ENCODE results near the gene MRPL24.

DNA sequence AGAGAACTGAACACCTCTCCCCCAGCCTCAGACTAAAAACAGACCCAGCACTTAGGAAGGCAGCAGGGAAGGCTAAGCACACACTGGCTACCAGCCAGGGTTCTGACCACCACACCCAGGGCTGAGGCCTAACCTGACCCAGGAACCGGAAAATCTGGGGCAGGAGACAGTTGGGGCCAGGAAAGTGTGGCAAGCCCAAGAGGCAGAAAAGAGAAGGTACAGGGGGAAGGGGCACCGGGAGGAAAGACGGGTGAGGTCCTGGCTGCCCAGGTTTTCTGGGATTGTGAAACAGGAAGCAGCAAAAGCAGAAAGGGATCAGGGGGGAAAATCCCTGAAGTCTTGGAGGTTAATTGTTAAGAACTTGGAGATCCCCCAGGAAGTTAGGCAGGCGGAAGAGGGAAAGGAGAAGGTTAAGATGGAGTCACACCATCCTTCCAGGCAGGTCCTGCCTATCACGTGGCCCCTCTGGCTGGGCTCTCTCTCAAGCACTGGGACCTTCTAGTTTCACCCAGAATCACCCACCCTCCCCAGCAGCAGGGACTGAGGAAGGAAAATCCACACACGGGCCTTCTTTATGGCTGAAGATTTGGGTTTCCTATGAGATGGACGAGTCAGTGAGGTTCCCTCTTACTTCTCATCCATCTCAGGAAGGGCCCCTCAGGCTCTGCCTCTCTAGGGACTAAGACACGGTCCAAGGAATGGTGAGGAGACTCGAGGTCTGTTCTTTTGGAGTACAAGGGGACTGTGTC lies 8.0 kb upstream of the MRPL24 start:
- no peak for TF ChIP-seq RARB (CRISPR knock-in tag; IDR thresholded peaks at IDR 0.05)
- TF ChIP-seq, protein P1, sequence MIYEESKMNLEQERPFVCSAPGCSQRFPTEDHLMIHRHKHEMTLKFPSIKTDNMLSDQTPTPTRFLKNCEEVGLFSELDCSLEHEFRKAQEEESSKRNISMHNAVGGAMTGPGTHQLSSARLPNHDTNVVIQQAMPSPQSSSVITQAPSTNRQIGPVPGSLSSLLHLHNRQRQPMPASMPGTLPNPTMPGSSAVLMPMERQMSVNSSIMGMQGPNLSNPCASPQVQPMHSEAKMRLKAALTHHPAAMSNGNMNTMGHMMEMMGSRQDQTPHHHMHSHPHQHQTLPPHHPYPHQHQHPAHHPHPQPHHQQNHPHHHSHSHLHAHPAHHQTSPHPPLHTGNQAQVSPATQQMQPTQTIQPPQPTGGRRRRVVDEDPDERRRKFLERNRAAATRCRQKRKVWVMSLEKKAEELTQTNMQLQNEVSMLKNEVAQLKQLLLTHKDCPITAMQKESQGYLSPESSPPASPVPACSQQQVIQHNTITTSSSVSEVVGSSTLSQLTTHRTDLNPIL (CRISPR knock-in tag; IDR thresholded peaks at IDR 0.05; ENCODE audit: low read depth): no peak
- no peak for TF ChIP-seq GLIS3 (CRISPR knock-in tag; IDR thresholded peaks at IDR 0.05)
- TF ChIP-seq, protein P2, sequence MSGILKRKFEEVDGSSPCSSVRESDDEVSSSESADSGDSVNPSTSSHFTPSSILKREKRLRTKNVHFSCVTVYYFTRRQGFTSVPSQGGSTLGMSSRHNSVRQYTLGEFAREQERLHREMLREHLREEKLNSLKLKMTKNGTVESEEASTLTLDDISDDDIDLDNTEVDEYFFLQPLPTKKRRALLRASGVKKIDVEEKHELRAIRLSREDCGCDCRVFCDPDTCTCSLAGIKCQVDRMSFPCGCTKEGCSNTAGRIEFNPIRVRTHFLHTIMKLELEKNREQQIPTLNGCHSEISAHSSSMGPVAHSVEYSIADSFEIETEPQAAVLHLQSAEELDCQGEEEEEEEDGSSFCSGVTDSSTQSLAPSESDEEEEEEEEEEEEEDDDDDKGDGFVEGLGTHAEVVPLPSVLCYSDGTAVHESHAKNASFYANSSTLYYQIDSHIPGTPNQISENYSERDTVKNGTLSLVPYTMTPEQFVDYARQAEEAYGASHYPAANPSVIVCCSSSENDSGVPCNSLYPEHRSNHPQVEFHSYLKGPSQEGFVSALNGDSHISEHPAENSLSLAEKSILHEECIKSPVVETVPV (CRISPR knock-in tag; IDR thresholded peaks at IDR 0.05): no peak
- TF ChIP-seq ESRRG (CRISPR knock-in tag; IDR thresholded peaks at IDR 0.05): no peak
- TF ChIP-seq ZFP30 (CRISPR knock-in tag; IDR thresholded peaks at IDR 0.05): no peak
- no peak for TF ChIP-seq ZNF70 (CRISPR knock-in tag; IDR thresholded peaks at IDR 0.05)
- no peak for TF ChIP-seq ISL1 (CRISPR knock-in tag; IDR thresholded peaks at IDR 0.05)
- no peak for TF ChIP-seq ARNTL (CRISPR knock-in tag; IDR thresholded peaks at IDR 0.05; ENCODE audit: borderline replicate concordance, low read depth)
- TF ChIP-seq, protein P3, sequence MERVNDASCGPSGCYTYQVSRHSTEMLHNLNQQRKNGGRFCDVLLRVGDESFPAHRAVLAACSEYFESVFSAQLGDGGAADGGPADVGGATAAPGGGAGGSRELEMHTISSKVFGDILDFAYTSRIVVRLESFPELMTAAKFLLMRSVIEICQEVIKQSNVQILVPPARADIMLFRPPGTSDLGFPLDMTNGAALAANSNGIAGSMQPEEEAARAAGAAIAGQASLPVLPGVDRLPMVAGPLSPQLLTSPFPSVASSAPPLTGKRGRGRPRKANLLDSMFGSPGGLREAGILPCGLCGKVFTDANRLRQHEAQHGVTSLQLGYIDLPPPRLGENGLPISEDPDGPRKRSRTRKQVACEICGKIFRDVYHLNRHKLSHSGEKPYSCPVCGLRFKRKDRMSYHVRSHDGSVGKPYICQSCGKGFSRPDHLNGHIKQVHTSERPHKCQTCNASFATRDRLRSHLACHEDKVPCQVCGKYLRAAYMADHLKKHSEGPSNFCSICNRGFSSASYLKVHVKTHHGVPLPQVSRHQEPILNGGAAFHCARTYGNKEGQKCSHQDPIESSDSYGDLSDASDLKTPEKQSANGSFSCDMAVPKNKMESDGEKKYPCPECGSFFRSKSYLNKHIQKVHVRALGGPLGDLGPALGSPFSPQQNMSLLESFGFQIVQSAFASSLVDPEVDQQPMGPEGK (CRISPR knock-in tag; IDR thresholded peaks at IDR 0.05; ENCODE audit: borderline replicate concordance): no peak
- TF ChIP-seq TCF4 (CRISPR knock-in tag; IDR thresholded peaks at IDR 0.05; ENCODE audit: borderline replicate concordance): no peak

Data from SK-N-SH treated with all-trans-retinoic acid at 6 μM for 48 hours (cell line).